Activated T-cell treated with anti-CD3 and anti-CD28 coated beads for 48 hours (primary cell): ENCODE data around the gene NDUFS3.
"Not testable (repeated sequence)": the region's sequence is repeated elsewhere in the genome, so short reads cannot be mapped to it uniquely, and the experiment has no call there.

Source experiments
- DNase-seq: peaks from one replicate; pipeline ENCODE4 v3.0.0-alpha.2; 2020; ENCODE audit warnings: low read depth

NDUFS3 gene

DNA sequence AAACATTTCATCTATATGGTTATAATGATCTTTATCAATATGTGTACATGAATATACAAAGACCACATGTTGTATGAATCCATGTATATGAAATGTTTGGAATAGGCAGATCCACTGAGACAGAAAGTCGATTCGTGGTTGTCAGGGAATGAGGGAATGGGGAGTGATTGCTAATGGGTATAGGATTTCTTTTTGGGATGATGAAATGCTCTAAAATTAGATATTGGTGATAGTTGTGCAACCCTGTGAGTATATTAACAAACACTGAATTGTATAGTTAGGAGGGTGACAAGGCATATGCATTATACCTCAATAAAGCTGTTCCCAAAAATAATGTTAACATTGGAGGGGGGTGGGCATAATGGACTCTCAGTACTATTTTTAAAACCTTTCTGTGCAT is 18.4 kb upstream of the NDUFS3 start:
- DNase-seq = no peak

GRCh38 chr11:47562393-47562792 is 16.5 kb upstream of the NDUFS3 start:
- DNase-seq = not testable (repeated sequence)

- DNase-seq = not testable (repeated sequence)
Observed at GRCh38 chr11:47564366-47564765, 14.5 kb upstream of the NDUFS3 start.

- no peak for DNase-seq
Observed at GRCh38 chr11:47564933-47565339, 13.9 kb upstream of the NDUFS3 start.

GRCh38 chr11:47565340-47566148 is 13.3 kb upstream of the NDUFS3 start, which contains the start of gene PTPMT1:
Gene PTPMT1 (plus strand): TSS chr11:47565599. CDS start chr11:47565623, 24 bp downstream.
- peak; percentile 76 for DNase-seq

DNA sequence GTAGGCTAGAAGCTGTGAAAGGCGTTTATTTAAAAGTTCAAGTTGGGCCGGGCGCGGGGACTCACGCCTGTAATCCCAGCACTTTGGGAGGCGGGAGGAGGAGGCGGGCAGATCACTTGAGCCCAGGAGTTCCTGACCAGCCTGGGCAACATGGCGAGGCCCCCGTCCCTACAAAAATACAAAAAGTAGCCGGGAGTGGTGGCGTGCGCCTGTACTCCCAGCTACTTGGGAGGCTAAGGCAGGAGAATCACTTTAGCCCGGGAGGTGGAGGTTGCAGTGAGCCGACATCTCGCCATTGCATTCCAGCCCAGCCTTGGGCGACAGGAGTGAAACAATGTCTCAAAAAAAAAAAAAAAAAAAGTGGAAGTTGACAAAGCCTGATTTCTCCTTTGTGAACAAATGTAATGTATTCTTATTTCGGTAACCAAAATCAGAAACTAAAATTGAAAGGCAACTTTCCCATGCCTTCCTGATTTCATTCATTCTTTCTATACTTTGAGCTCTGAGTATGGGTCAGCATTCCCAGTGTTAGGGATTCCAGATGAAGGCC is 12.7 kb upstream of the NDUFS3 start:
- DNase-seq = no peak

DNA sequence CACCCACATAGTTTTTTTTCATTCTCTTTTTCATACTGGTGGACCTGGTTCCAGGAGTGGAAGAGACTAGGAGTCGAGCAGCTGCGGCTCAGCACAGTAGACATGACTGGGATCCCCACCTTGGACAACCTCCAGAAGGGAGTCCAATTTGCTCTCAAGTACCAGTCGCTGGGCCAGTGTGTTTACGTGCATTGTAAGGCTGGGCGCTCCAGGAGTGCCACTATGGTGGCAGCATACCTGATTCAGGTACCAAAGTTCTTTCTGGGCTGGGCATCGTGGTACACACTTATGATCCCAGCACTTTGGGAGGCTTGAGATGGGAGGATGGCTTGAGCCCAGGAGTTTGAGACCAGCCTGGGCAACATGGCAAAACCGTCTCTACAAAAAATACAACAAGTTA is 9.2 kb upstream of the NDUFS3 start:
- DNase-seq = no peak

DNA sequence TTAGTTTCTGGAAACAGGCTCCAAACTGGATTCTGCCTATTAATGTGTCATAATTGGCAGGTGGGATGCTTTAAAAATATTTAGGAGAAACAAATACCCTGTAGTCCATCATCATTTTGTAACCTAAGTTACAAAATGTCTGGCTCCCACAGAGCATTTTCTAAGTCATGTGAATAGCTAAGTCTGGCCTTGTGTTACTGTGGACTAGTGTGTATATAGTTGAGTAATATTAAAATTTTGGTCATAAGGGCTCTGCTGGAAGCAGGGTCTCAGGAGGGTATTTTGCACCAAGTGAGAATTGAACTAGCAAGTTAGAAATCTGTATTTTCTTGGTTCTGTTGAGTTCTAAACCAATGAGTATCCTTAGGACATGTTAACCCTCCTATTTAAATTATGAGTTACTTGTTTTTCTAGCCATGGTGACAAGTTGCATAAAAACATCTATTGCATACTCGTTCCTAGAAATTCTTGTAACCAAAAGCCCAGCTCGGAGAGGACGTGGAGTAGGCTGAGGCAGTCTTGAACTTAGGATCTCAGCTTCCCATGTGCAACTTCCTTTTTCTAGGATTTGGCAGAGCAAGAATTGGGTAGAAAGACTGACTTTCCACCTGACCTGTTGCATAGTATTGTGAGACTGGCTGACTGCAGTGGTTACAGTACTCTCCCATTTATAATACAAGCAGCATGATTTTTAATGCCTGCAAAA is 8.1 kb upstream of the NDUFS3 start:
- DNase-seq = no peak

DNA sequence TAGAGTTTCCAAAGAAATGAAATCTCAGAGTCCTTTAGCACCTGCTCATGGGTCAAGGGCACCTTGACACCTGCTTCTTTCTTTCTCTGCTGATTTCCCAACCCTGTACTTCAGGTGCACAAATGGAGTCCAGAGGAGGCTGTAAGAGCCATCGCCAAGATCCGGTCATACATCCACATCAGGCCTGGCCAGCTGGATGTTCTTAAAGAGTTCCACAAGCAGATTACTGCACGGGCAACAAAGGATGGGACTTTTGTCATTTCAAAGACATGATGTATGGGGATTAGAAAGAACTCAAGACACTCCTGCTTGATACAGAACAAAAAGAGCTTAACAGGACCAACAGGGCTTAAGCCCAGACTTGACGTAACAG is 7.5 kb upstream of the NDUFS3 start:
- no peak for DNase-seq

GRCh38 chr11:47571895-47572294 is 7.0 kb upstream of the NDUFS3 start:
- DNase-seq = no peak

GRCh38 chr11:47572715-47573255 is 6.1 kb upstream of the NDUFS3 start:
- no peak for DNase-seq

GRCh38 chr11:47573321-47573720 is 5.6 kb upstream of the NDUFS3 start:
- DNase-seq = no peak

DNA sequence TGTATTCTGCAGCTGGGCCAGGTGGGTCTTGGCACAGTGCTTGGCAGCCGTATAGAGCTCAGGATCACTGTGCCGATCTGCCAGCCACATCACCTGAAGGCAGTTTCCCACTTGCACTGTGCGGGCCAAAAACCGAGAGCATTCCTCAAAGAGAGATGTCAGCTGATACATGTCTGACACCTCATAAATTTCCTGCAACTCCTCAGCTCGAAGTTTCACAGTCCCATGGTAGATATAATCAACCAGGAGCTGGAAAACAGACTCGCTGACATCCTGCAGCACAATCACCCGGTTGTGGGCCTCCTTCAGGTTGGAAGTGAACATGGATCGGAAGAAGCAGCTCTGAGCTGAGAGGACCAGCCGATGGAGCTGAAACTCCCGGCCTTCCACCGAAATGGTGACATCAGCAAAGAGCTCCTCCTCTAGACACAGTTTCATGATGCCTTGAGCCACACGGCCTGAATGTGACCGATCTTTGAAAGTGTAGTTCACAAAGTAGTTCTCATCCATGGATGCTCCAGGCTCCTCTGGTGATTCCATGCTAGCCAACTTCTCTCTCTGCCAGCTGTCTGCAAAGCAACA is 1.3 kb upstream of the NDUFS3 start:
- no peak for DNase-seq

- no peak for DNase-seq
Observed at GRCh38 chr11:47583844-47584243, 5.0 kb downstream of the NDUFS3 start.

GRCh38 chr11:47586098-47586855 is 7.4 kb downstream of the NDUFS3 start, which contains the start of gene FAM180B:
Gene FAM180B (plus strand): TSS chr11:47586678. CDS start chr11:47586769, 91 bp downstream.
- no peak for DNase-seq

DNA sequence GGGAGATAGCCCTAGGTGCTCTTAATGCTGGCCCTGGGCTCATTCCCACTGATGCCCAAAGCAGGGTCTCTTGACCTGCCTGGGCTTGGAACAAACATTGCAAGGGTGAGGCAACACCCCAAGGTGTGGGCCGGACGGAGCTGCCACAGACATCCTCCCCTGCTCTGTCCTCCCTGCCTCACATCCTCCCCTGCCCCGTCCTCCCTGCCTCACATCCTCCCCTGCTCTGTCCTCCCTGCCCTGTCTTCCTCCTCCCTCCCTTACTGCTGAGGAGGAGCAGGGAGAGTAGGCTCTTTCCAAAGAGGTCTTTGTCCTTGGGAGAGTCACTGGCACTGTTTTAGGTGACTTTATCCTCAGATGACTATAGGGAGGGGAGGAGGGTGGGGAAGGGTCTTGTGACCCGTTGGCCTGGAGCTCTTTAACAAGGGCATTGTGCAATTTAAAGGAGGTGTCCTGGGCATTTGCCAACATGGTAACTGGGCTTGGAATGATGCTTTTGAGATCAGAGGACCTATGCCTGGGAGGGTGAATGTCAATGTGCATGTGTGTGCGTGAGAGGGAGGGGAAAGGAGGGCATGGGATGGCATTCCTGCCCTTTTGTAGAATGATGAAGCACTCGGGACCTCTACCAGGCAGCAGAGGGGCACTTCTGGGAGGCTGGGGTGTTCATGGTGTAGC is 8.3 kb downstream of the NDUFS3 start:
- no peak for DNase-seq

DNA sequence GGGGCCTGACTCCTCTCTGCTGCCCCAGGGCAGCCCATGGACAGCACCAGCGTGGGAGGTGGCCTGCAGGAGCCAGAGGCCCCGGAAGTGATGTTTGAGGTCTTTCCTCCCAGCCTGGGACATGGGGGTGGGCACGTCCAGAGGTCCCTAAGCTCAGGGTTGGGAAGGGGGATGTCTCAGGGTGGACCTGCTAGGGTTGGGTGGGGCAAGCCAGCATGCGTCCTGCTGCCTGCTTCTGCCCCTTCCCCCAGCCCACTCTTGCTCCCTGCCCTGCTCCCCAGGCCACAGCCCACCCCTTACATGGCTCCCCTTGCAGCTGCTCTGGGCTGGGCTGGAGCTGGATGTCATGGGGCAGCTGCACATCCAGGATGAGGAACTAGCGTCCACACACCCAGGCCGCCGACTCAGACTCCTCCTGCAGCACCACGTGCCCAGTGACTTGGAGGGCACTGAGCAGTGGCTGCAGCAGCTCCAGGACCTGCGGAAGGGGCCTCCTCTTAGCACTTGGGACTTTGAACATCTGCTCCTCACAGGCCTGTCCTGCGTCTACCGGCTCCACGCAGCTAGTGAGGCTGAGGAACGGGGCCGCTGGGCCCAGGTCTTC is 9.0 kb downstream of the NDUFS3 start:
- DNase-seq = no peak

- DNase-seq = no peak
Observed at GRCh38 chr11:47589118-47589517, 10.2 kb downstream of the NDUFS3 start.

DNA sequence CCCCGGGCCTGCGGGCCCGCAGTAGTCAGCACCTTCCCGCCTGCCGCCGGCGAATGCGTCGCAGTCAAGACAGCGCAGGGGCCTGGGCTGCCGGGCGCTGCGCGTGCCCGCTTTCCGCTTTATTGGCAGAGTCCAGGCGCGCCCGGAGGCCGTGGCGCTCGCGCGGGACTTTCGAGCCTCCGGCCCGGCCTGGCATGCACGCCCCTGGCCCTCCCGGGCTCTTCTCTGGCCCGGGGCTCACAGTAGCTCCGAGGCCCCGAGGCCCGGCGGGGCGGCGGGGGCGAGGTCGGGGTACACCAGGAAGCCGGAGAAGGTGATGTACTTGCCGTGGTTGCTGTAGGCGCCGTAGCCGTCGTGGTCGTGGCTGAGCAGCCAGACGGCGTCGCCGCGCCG is 10.7 kb downstream of the NDUFS3 start:
- DNase-seq = no peak

DNA sequence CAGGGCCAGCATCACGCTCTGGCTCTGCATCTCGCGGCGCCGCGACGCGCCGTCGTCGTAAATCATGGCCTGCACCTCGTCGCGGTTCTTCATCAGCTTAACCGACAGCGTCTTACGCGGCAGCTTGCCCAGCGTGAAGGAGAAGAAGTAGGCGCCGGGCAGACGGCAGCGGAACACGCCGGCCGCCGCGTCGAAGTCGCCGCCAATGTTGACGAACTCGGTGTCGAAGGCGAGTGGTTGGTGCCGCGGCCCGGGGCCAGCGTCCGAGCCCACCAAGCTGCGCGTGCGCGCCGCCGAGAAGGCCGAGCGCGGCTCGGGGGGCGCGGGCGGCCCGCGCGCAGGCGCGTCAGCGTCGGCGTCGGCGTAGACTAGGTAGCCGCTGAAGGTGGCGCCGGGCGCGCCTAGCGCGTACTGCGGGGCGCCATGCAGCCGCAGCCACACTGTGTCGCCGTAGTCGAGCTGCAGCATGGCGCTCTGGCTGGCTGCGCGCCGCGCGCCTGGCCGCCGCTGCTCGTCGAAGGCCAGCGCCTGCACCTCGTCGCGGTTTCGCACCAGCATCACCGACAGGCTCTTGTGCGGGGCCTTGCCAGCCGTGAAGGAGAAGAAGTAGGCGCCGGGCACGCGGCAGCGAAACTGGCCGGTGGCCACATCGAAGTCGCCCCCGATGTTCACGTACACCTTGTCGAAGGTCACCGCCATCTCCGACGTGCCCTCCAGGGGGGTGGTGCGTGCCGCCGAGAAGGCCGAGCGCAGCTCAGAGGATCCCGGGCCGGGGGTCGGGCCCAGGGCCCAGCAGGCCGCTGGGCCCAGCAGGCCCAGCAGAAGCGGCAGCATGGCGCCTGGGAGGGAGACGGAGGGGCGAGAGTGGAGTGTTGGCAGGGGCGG is 11.3 kb downstream of the NDUFS3 start:
- no peak for DNase-seq
